COLO668 (cell line): ENCODE data around the gene MIAT.
"Not testable (repeated sequence)": the region's sequence is repeated elsewhere in the genome, so short reads cannot be mapped to it uniquely, and the experiment has no call there.

Experiments
- DNase-seq: peaks from one replicate; lab custom pipeline; 2025; ENCODE audit not compliant: unreplicated experiment; lab: John Stamatoyannopoulos, UW

MIAT gene

GRCh38 chr22:26691377-26691716 lies 34.0 kb downstream of the MIAT start:
- no peak for DNase-seq

- no peak for DNase-seq
These were observed 34.8 kb downstream of the MIAT start for GRCh38 chr22:26692215-26692614.

DNA sequence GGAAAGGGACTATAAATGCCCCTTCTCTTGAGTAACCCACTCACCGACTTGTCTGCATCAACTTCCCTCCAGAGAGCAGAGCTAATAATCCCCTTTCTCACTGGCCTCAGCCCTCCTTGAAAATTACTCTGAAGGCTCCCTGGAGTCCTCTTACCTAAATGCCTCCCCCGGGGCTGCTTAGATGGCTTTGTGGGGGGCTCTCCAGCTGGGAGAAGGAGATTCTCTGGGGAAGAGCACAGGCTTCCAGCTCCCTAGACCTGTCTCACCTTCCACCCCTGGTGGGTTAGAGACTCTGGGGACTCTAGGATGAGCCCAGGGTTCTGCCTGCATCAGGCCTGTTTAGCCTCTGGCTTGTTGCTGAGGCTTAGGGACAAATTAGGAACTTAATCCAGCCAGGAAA lies 39.8 kb downstream of the MIAT start:
- no peak for DNase-seq

GRCh38 chr22:26700462-26700861 lies 43.1 kb downstream of the MIAT start:
- DNase-seq, result no peak

DNA sequence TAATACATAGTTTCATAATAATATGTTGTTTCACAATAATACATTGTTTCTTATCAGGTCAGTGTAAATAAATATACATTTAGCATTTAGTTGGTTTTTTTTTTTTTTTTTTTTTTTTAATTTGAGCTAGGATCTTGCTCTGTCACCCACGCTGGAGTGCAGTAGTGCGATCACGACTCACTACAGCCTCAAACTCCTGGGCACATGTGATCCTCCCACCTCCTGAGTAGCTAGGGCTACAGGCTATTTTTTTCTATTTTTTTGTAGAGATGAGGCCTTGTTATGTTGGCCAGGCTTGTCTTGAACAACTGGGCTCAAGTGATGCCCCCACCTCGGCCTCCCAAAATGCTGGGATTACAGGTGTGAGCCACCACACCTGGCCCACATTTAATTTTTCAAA lies 43.5 kb downstream of the MIAT start:
- no peak for DNase-seq

- no peak for DNase-seq
These were observed 43.9 kb downstream of the MIAT start for GRCh38 chr22:26701323-26701722.

DNA sequence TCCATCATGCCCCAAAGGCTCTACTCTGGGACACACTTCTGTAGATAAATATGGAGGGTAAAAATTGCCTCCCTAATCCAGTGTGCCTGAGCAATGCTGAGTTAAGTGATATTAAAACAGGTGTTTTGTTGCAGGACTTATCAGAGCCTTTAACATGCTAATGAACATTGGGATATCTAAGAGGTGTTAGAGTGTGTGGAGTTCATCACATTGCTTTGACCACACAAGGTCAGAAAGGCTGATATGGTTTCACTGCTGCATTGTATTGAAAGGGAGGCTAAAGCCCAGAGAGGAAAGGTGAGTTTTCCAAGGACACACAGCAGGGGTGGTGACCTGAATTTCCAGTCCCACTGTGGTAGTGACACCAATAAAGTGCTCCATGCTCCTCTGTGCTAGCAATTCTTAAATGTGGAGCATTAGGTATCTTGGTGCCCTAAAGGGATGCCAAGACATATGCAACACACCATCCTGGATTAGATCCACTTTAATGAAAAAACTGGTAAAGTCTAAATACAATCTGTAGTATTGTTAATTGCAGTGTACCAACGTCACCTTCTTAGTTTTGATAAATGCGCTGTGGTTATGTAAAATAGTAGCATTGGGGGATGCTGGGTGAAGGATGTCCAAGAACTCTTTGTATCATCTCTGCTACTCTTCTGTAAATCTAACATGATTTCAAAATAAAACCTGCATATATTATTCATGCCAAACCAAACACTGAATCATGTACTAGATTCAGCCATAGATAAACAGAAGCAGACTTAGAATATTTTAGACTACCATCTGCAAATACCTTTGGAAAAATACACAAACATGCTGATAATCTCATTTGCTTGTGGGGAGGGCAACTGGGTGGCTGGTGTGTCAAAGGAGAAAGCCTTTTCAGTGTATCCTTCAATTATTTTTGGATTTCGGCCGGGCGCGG lies 45.8 kb downstream of the MIAT start:
- no peak for DNase-seq

DNA sequence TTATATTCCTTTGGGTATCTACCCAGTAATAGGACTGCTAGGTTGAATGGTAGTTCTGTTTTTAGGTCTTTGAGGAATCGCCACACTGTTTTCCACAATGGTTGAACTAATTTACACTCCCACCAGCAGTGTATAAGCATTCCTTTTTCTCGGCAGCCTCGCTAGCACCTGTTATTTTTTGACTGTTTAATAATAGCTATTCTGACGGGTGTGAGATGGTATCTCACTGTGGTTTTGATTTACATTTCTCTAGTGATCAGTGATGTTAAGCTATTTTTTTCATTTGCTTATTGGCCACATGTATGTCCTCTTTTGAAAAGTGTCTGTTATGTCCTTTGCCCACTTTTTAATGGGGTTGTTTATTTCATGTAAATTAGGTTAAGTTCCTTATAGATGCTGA lies 48.0 kb downstream of the MIAT start:
- not testable (repeated sequence) for DNase-seq

GRCh38 chr22:26707090-26707489 lies 49.7 kb downstream of the MIAT start:
- no peak for DNase-seq

DNA sequence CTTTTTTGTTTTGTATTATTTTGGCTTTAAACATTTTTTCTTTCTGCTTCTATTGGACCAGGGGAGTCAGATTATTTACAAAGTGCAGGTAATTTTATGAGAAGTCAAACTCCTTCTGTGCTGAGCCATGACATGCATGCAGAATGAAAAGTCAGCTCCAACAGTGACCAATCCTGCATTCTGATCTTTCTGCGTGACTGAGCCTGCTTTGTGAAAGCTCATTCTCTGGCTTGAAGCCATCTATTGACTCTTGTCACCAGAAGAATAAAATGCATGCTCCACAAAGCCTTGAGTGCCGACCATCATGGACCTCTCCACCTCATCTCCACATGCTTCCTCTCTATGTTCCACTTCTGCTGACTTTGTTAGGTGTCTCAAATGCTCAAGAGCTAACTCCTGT lies 50.2 kb downstream of the MIAT start:
- no peak for DNase-seq

DNA sequence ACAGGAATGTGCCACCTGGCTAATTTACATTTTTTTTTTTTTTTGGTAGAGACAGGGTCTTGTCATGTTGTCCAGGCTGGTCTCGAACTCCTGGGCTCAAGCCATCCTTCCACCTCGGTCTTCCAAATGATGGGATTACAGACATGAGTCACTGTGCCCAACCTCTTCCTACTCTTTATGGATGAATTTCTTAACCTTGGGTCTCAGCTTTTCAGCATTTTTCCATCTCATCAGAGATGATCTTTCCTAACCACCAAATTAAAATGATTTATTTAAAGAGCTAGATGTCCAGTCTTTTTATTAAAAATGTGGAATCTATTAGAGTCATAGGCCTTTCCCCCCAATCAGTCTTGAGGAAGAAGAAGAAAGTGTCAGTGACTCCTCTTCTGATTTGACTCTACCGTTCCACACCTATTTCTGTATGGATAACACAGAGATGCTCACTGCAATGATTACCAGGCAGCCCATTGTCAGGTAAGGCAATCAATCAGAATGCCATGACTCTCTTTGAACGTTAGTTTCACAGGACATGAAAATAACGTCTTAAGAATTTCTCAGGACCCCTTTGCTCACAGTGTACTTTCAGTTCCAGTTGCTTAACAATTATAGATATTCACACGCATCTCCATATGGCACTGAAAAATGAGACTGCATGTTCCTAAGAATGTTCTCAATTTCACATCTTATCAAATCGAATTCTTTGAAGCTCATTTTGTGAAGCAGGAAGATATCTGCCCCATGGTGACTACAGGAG lies 51.0 kb downstream of the MIAT start:
- no peak for DNase-seq

DNA sequence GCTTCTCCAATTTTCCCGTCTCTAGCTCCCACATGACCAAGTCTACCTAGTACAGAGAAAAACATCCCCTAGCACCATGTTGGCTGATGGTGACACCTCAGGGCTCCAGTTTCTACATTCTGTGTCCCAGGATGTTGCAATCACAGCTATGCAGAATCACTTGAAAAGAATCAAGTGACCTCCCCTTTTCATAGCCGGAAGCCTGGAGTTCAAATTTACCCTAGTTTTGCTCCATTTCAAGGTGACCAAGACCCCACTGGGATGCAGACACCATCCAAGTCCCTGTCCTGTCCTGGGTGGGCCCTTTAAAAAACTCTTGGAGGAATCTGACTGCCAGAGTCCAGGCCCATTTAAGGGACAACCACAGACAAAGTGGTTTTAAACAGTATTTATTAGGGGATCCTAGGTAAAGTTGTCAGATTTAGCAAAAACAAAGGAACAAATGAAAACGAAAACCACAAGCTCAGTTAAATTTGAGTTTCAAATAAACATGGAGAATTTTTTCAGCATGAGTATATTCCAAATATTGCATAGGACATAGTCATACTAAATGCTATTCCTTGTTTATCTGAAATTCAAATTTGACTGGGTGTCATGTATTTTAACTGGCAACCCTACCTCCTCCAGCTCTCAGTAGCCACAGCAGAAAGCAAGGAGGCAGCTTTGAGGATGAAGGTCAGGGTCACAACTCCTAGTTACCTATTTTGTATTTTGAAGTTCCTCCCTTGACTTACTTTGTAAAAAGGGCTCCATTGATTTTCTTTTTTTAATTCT lies 52.4 kb downstream of the MIAT start:
- no peak for DNase-seq

GRCh38 chr22:26711205-26711963 lies 54.0 kb downstream of the MIAT start:
- DNase-seq, result no peak

DNA sequence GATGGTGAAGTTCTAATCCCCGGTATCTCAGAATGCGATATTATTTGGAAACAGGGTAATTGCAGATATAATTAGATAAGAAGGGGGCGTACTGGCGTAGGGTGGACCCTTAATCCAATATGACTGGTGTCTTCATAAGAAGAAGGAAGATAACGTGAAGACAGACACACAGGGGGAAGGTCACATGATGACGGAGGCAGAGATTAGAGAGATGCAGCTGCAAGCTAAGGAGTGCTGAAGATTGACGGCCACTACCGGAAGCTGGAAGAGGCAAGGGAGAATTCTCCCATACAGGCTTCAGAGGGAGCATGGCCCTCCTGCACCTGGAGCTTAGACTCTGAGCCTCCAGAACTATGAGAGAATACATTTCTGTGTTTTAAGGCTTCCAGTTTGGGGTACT lies 54.8 kb downstream of the MIAT start:
- DNase-seq, result no peak

DNA sequence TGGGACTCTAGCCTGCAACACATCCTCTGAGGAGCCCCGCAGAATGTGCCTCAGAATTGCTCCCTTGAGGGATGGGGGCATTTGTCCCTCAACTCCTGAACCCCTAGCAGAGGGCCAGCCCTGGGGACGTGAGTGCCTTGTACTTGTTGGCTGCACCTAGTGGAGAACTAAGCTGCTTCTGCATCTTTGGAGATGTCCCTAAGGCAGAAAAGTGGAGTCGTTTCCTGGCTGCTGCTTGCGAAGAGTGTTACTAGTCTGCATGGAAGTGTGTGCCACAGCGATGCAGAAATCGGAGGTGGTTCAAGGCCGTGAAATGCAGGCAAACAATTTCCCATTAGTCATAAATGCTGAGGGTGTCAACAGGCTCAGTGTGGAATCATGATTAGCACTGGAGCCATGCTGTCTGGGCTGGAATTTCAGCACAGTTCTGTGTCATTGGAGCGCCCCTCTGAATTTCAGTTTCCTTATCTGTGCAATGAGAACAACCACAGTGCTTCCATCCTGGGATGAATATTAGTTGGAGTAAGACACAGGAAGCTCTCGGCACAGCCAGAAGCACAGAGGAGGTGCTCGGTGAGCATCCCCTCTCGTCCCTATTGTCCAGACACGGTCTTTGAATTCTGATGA lies 56.5 kb downstream of the MIAT start:
- DNase-seq, result no peak

DNA sequence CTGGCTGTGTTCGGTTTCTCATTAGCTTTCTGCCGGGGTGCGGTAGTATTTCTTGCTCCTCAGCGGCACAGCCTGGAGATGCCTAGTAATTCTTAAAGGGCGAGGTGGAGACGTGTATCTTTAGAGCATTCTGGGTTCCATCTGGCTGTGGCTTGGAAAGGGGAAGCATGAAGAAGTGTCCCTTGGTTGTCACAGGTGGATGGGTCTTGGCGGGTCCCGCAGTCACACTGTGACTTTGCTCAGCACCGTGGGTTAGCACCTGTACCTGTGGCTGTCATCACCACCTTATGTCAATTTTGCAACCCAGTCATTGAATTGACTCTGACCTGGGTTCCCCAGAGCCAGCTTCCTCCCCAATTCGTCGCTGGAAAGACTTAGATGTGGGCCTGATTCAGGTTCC lies 57.6 kb downstream of the MIAT start:
- no peak for DNase-seq

DNA sequence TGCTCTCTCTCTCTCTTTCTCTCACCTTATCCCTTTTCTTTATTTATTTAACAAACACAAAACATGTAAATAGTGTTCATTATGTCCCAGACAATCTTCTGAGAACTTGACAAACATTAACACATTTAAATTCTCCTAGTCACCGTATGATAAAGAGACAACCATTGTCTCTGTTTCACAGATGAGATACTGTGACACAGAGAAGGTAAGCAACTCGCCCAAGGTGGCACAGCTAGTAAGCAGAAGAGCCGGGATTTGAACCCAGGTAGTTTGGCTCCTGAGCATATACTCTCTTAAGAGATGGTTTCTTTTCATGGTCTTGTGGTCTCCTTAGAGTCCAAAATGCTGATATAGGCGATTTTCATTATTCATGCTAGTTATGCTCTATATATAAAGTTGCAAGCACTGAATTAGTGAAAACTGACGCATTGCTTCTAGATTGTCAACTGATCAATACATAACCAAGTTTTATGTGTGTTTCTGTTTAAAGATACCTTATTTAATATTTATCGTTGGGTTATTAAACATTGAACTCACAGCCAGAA lies 58.1 kb downstream of the MIAT start:
- no peak for DNase-seq

DNA sequence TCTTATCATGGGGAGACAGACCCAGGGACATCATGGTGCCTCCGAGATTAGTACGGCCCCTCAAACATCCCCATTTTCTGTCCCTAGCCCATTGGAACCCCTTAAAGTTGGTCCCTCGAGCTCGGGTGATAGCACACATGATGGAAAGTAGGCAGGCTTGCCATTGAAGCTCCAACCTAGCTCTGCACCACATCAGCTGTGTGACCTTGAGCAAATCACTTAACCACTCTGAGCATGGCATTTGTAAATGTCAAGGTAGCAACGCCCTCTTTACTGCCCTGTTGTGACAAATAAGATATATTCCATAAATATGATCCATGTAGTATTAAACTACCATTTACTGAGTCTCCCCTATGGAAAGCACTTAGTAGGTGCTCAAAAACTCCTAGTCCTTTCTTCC lies 61.1 kb downstream of the MIAT start:
- DNase-seq, result no peak

DNA sequence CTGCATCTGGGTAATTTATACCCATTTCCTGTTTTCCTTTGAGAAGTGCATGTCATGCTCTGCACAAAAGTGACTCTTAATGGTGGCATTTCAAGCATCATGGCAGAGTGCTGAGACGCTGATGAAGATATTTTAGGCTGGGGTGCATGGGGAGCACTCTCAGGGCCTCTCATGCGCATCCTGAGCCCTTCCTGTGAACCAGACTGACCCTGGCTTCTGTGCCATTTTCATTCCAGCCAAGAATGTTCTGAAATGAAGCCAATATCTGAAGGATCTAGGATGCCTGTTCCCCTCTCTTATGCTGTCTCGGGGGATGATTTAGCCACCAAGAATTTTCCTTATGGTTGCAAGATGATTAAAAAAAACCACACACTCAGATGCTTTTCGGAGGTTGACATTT lies 61.5 kb downstream of the MIAT start:
- DNase-seq, result no peak

GRCh38 chr22:26722159-26722558 lies 64.8 kb downstream of the MIAT start:
- no peak for DNase-seq
